Thyroid gland (tissue), 4 donors: ENCODE measurements around the gene CAMTA1.

Experiments used
- POLR2A ChIP-seq, 2 donors: fragments of 450-650 bp; IDR thresholded peaks; one replicate each; pipeline ENCODE4 v1.6.1; 2017; ENCODE audit warnings: antibody characterized with exemption in 2 of 2, mild to moderate bottlenecking in 2 of 2, moderate library complexity in 1 of 2
- TF ChIP-seq, protein P1 (sequence below), 6 experiments: fragments of 200-600 bp in 3 of 6; fragments of 450-650 bp in 3 of 6; sonication (generic) in 3 of 6; IDR thresholded peaks; one replicate each; pipeline ENCODE4 v1.5.1; 2016 to 2019; ENCODE audit warnings: antibody characterized with exemption in 6 of 6, mild to moderate bottlenecking in 2 of 6, inconsistent platforms in 1 of 6, moderate library complexity in 1 of 6

DNA sequence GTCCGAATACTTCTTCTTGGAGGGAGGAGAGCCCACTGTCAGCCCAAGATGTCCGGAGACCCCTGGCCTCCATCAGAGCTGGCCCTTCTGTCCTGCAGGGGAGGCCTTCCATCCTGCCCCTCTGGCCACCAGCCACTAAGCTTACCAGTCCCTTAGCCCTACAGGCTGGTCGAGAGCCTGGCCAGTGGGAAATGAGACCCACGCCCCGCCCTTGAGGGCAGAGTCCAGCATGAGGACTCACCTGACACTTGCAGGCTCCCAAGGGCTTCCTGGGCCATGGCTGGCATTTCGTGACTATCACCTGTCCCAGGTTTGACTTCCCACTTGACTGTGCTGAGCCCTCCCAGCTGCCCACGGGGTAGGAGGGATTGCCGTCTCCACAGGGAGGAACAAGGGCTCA, 624.0 kb downstream of the CAMTA1 start:
- TF ChIP-seq, protein P1, sequence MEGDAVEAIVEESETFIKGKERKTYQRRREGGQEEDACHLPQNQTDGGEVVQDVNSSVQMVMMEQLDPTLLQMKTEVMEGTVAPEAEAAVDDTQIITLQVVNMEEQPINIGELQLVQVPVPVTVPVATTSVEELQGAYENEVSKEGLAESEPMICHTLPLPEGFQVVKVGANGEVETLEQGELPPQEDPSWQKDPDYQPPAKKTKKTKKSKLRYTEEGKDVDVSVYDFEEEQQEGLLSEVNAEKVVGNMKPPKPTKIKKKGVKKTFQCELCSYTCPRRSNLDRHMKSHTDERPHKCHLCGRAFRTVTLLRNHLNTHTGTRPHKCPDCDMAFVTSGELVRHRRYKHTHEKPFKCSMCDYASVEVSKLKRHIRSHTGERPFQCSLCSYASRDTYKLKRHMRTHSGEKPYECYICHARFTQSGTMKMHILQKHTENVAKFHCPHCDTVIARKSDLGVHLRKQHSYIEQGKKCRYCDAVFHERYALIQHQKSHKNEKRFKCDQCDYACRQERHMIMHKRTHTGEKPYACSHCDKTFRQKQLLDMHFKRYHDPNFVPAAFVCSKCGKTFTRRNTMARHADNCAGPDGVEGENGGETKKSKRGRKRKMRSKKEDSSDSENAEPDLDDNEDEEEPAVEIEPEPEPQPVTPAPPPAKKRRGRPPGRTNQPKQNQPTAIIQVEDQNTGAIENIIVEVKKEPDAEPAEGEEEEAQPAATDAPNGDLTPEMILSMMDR (IDR thresholded peaks at IDR 0.05) = no peak
- TF ChIP-seq POLR2A (IDR thresholded peaks at IDR 0.05) = no peak
